GM21529 (cell line): ENCODE results near the gene ADAM33.

Experiments used
- ATAC-seq: cut with Tn5 transposase; IDR thresholded peaks from one replicate; pipeline ENCODE4 v1.9.1; 2021; ENCODE audit not compliant: unreplicated experiment

Gene ADAM33

DNA sequence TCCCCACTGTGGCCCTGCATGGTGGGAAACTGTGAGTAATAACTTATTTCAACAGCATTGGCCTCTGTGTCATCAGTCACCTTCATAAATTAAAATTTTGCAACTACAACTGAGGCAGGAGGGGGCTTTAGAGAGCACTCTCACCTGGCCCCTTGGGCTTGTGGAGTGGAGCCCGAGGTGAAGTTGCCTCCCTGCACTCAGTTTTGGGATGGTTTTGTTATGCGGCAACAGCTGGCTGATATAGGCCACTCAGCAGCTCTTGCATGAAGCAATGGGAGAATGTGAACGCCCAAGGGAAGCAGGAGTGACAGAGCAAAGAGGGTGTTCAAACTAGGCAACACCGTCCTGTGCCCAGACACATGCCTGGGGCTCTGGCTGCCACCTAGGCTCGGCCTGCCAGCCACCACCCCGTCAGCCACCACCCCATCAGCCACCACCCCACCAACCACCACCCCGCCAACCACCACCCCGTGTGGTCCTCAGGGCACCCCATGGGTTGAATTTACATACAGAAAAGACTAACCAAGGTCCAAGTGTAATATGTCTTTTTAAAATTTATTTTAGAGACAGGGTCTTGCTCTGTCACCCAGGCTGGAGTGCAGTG is 14.3 kb downstream of the ADAM33 start:
- no peak for ATAC-seq

GRCh38 chr20:3663858-3664257 is 18.0 kb downstream of the ADAM33 start:
- ATAC-seq: no peak

GRCh38 chr20:3663031-3663701 is 18.6 kb downstream of the ADAM33 start, which contains the start of gene GFRA4:
TSS of gene GFRA4 (minus strand) at chr20:3663399. CDS start at chr20:3663399, 0 bp downstream.
- ATAC-seq: no peak

DNA sequence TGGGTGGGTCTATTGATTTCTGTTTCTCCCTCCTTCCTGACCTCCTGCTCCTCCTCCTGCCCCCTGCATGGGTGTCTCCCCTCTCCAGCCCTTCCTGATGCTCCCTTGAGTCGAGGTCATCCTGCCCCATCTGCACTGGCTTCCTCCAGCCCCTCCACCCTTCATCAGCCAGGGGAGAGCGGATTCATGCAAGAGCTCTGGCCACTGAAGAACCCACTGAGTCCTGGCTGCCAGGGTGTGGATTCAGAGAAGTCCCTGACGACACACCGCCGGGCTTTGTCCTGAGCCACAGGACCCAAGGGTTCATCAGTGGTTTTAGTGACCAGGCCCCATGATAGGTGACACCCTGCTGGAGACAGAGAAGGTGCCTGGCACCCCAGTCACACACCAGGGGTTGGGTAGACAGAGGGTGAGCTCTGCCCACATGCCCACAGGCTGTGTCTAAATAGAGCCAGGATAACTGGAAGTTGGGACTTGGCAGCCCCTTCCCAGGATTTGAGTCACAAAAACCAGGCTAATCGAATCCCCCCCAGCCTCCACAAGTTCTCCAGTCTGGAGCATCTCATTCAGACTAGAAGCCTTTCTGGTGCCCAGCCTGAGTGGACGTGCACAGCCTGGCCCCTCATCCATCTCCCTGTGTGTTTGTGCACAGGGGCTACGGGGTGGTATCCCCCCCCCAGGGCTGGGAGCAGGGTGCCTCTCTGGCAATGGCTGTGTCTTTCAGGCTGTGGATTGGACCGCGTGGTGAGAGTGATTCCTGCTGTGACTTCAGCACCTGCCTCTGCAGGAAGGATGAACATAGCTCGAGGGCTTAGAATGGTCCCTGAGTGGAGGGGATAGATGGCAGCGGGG is 19.8 kb downstream of the ADAM33 start:
- ATAC-seq: no peak

DNA sequence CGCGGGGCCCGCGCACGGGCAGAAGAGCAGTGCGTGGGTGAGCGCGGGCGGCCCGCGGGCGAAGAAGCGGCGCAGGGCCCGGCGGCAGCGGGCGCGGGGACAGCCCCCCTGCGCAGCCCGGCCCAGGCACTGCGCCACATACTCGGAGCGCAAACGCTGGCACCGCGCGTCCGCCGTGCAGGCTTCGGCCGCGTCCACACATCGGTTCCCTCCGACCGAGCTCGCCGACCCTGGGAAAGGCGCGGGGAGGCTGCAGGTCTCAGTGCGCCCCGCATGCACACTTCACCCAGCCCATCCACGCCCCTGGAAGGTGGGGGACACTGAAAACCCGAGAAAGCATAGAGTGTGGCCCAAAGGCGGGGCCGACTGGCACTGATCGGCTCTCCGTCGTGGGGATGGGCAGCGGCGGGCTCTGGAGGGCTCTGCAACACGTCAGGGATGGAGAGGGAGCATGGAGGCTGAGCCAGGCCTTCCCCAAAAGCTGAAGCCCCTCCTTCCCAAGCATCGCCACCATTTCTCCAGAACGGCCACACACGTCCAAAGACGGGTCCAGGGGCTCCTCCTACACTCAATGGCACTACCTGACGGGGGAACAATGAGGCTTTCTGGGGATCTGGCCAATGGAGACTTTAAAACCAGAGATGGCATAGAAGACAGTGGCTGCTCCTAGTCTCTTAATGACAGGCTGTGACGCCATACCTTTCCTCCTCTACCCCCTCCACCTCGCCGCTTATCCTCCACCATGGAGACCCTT is 20.6 kb downstream of the ADAM33 start:
- no peak for ATAC-seq

GRCh38 chr20:3660262-3661059 is 21.3 kb downstream of the ADAM33 start:
- no peak for ATAC-seq

DNA sequence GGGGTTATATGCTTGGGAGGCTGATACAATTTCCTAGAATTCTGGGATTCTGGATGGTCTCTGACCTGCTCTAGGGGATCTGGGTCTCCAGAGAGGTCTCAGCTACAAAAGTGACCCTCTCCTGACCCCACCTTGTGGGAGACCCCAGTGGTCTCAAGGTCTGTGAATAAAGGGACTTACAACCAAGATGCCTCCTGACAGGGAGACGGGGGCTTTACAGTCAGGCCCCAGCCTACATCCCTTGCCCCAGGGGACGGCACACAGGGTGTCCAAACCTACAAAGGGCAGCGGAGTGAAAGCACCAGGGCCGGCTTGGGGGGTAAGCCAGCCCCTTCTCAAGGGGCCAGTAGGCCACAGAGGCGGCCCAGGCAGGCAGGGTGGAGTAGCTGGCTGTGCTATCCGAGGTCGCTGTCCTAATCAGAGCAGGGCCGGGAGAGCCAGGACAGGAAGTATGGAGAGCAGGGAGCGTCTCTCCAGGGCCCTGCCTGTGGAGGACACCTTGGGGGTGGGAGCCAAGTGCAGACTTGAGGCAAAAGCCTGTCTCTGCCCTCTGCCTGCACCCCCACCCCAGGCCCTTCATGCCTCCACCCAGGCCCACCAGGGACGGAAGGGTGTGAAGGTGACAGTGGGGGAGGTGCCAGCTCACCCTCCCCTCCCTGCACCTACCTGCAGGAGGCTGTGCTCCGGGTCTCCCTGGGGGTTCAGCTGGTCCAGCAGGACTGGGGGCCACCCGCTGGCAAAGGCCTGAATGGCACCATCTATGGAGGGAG is 22.1 kb downstream of the ADAM33 start:
- no peak for ATAC-seq

DNA sequence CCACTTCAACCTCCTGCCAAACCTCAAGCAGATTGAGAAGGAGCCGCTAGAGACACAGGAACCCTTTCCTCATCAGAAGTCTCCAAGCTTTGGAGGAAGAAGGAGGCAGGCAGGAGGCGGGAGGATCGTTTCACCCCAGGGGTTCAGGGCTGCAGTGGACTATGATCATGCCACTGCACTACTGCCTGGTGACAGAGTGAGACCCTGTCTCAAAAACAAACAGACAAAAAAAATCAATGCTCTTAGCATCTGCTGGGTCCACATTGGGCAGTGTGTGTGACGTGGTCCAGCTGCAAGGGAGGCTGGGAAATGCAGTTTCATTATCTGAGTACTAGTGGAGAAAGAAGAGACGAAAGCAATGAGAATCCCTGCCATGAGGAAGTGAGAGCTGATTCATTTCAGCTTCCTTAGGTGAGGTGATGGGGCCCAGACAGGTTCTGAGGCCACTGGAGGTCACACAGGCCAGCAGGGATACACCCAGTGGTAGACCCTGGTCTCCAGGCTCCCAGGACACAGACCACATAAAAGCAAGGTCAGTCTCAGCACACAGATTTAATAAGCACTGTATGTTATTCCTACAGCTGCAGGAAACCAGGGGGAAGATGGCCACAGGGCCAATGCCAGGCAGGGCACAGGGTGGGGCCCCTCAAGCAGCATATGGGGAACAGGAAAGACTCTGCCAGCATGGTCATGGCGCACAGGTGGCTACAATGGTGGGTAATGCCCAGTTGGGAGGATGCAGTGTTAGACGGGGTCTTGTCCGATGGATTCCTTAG is 22.9 kb downstream of the ADAM33 start:
- ATAC-seq: peak; percentile 98

GRCh38 chr20:3658019-3658715 is 23.6 kb downstream of the ADAM33 start:
- ATAC-seq: no peak

DNA sequence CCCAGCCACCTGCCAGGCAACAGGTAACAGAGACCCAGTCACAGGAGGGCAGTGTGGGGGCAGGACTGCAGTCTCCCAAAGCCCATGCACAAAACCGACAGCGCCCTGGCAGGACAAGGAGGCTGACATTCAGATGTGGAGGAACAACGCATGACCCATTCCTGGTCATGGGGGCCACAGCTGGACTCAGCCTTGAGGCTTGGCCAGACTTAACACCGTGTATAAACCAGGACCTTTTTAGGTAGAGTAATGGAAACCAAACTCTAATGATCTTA is 26.7 kb downstream of the ADAM33 start:
- no peak for ATAC-seq

GRCh38 chr20:3654326-3655130 is 27.3 kb downstream of the ADAM33 start:
- no peak for ATAC-seq

GRCh38 chr20:3653921-3654320 is 27.9 kb downstream of the ADAM33 start:
- ATAC-seq: no peak

DNA sequence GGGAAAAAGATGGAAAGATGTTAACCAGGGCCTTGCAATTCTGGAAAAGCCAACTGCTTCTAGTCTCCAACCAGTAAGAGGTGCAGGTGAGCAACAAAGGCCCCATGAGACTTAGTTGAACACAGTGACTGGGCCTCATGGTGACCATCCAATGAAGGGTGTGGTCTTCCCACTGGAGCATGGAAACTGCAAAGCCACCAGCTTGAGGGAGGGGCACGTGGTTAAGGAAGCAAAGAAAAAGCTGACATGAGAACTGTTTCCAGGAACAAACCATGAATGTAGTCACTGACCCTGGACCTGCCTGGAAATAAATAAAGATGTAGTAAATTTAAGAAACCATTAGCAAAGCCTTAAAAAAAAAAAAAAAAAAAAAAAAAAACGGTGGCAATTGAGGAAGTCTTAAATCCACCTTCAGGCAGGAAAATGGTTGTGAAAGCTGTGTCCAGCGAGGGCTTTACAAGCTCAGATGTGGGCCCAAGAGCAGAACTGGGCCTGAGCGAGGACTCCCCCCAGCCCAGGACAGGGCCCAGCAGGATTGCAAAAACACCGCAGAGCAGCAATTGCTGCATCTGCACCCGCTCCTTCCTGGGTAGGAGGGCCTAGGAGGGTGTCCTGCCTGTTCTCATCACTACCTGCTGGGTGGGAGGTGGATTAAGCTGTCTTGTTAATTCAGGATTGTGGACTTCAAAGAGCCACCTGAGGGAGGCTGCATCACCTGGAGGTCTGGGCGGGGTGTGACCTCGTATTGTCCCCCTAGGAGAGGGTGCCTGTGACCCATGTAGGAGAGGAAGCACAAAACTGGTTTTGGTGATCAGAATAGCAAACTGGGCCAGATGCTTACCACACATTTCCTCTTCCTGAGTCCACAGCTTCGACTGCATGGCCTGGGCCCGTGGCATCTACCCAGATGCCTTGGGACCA is 28.9 kb downstream of the ADAM33 start:
- no peak for ATAC-seq

DNA sequence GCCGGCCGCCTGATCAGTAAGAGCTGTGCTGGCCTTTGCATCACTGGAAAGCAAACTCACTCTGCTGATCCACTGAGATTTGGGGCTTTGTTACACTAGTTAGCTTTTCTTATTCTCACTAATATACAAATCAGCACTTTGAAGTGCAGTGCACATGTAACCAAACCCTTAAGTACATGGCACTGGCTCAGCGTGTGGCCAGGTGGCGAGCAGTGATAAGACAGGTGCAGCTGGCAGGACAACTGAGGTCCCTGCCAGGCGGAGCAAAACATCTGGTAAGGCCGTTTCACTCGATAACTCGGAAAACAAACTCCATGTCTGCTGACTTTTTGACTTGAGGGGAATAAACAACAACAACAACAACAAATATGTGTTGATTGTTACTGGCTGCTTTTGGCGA is 29.6 kb downstream of the ADAM33 start:
- ATAC-seq: no peak

DNA sequence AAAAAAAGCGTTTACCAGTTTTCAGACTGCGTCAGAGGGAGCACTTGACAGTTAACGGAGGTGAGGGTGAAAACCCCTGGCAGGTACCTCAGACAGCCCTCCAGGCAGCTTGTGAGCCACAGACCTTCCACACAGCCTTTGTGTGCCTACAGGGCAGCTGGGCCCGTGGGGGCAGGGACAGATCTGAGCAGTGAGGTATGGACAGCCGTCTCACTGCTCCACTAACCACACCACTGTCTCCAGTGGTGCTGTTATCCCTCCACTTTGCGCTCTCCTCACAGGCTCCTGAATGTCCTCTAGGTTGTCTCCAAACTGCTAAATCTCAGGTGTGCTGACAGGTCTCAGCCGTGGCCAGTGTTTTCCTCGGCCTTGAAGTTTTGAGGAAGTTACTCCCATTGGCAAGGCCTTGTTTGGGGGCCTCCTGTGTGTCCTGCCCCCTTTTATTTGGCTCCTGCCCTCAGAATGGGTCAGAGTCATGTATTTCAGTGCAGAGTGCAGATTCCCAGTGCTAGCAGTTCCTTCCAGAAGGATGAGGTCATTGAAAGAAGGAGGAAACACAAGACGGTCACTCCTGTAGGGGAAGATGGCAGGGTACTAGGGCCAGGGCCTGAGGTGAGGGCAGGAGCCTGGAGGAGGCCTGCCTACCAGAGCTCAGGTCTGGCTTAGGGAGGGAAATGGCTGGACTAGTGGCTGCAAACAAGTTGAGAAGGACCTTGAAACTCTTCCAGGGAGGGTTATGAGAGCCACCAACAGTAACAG is 30.4 kb downstream of the ADAM33 start:
- ATAC-seq: no peak

DNA sequence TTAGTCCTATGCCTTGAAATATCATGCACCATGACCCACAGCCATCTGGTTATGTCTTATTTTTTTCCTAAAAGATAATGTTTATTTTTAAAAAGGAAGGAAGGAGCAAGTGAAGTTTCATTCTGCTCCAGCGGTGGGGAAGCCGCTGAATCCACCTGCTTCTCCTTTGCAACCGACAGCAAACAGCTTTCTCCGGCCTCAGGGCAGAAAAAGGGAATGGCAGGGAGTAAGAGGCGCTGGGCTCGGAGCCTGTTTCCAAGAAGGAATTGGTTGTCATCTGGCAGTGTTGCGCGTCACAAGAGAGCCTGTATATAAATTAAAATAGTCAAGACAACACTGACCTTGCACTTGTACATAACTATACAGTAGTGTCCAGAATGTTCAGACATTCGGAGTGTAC is 32.9 kb downstream of the ADAM33 start:
- no peak for ATAC-seq
